Loucy (cell line): ENCODE results near the gene KCNQ5.

ENCODE experiments used
- CTCF ChIP-seq: fragments of 200-600 bp; sonication (generic); conservative IDR thresholded peaks from 2 replicates; pipeline ENCODE4 v1.5.1; 2014; ENCODE audit warnings: mild to moderate bottlenecking, antibody characterized with exemption, low read length
- EZH2phosphoT487 ChIP-seq: fragments of 200-600 bp; IDR thresholded peaks from 2 replicates; pipeline ENCODE4 v1.6.1; 2018; ENCODE audit warnings: antibody characterized with exemption, mild to moderate bottlenecking, moderate library complexity, borderline replicate concordance

DNA sequence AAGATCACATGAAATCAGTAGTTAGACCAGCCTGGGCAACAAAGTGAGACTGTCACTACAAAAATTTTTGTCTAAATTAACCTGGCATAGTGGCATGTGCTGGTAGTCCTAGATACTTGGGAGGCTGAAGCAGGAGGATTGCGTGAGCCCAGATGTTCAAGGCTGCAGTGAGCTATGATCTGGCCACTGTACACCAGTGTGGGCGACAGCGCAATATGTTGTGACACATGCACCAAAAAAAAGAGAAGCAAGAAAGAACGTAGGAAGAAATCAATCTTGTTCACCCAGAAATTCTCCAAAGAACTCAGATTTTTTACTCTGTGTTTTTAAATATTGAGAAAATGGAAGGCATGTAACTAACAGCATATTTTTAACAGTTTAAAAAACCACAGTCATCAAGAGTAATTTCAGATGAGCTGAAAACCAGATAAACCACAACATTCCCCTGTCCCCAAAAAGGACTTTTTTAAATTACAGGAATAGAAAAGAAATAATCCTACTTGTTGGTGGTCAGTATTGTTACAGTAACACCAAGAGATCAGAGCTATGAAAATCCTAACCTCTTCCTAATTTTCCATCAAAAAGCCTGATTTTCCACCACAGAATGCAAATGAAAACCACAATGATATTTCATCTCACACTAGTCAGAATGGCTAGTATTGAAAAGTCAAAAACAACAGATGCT, 363.3 kb downstream of the KCNQ5 start:
- no peak for TF ChIP-seq CTCF
- TF ChIP-seq EZH2phosphoT487: no peak
